ENCODE measurements around the gene GPR17.

GPR17 gene

GRCh38 chr2:127669056-127669455 is 23.1 kb downstream of the GPR17 start:
- no peak for TF ChIP-seq POU6F1 (CRISPR knock-in tag; IDR thresholded peaks at IDR 0.05; ENCODE audit: borderline replicate concordance, low read depth)
- no peak for TF ChIP-seq ISL1 (CRISPR knock-in tag; IDR thresholded peaks at IDR 0.05)
- TF ChIP-seq ZNF8 (CRISPR knock-in tag; IDR thresholded peaks at IDR 0.05), result no peak
- TF ChIP-seq PATZ1 (CRISPR knock-in tag; IDR thresholded peaks at IDR 0.05; ENCODE audit: borderline replicate concordance), result no peak
- no peak for TF ChIP-seq GLIS3 (CRISPR knock-in tag; IDR thresholded peaks at IDR 0.05)
- no peak for TF ChIP-seq TOX (CRISPR knock-in tag; IDR thresholded peaks at IDR 0.05; ENCODE audit: borderline replicate concordance)
- TF ChIP-seq, protein P1, sequence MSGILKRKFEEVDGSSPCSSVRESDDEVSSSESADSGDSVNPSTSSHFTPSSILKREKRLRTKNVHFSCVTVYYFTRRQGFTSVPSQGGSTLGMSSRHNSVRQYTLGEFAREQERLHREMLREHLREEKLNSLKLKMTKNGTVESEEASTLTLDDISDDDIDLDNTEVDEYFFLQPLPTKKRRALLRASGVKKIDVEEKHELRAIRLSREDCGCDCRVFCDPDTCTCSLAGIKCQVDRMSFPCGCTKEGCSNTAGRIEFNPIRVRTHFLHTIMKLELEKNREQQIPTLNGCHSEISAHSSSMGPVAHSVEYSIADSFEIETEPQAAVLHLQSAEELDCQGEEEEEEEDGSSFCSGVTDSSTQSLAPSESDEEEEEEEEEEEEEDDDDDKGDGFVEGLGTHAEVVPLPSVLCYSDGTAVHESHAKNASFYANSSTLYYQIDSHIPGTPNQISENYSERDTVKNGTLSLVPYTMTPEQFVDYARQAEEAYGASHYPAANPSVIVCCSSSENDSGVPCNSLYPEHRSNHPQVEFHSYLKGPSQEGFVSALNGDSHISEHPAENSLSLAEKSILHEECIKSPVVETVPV (CRISPR knock-in tag; IDR thresholded peaks at IDR 0.05), result no peak
- no peak for TF ChIP-seq ZNF70 (CRISPR knock-in tag; IDR thresholded peaks at IDR 0.05)
- no peak for TF ChIP-seq OSR1 (CRISPR knock-in tag; IDR thresholded peaks at IDR 0.05)
- no peak for TF ChIP-seq ZNF565 (CRISPR knock-in tag; conservative IDR thresholded peaks at IDR 0.05; ENCODE audit: low read depth)
- no peak for TF ChIP-seq SNAI2 (CRISPR knock-in tag; IDR thresholded peaks at IDR 0.05)
- TF ChIP-seq, protein P2, sequence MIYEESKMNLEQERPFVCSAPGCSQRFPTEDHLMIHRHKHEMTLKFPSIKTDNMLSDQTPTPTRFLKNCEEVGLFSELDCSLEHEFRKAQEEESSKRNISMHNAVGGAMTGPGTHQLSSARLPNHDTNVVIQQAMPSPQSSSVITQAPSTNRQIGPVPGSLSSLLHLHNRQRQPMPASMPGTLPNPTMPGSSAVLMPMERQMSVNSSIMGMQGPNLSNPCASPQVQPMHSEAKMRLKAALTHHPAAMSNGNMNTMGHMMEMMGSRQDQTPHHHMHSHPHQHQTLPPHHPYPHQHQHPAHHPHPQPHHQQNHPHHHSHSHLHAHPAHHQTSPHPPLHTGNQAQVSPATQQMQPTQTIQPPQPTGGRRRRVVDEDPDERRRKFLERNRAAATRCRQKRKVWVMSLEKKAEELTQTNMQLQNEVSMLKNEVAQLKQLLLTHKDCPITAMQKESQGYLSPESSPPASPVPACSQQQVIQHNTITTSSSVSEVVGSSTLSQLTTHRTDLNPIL (CRISPR knock-in tag; IDR thresholded peaks at IDR 0.05; ENCODE audit: low read depth), result no peak
- TF ChIP-seq TCF4 (CRISPR knock-in tag; IDR thresholded peaks at IDR 0.05; ENCODE audit: borderline replicate concordance), result no peak
- TF ChIP-seq ZFP30 (CRISPR knock-in tag; IDR thresholded peaks at IDR 0.05), result no peak
- TF ChIP-seq ZFP3 (CRISPR knock-in tag; IDR thresholded peaks at IDR 0.05), result no peak
- TF ChIP-seq BACH2 (CRISPR knock-in tag; IDR thresholded peaks at IDR 0.05; ENCODE audit: borderline replicate concordance), result no peak
- no peak for ATAC-seq

DNA sequence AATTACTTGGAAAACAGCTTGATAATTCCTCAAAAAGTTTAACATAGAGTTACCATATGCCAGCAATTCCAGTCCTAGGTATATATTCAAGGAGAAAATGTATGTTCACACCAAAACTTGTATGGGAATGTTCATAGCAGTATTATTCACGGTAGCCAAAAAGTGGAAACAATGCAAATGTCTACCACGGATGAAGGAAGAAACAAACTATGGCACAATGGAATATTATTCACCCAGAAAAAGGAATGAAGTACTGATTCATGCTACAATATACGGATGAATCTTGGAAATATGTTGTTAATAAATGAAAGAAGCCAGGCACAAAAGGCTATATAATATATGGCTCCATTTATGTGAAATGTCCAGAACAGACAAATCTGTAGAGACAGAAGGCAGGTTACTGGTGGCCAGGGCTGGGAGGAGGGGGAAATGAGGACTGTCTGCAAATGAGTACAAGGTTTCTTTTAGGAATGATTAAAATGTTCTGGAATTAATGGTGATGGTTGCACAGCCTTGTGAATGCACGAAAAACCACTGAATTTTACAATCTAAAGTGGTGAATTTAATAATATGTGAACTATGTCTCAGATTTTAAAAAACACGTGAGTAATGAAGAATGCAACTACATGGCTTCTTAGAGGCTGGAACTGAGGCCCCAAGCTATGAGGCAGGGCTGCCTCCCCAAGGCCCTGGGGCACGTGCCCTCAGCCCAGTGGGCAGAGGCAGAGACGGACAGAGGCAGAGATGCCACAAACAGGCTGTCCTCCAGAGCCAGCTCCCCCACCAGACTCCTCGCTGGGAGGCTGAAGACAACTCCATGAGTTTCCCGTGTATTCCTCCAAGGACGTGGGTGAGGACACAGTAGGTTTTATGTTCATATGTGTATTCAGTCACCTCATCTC is 24.4 kb downstream of the GPR17 start:
- ATAC-seq, result no peak
- TF ChIP-seq BACH2 (CRISPR knock-in tag; IDR thresholded peaks at IDR 0.05; ENCODE audit: borderline replicate concordance), result no peak
- TF ChIP-seq ZFP30 (CRISPR knock-in tag; IDR thresholded peaks at IDR 0.05), result no peak
- no peak for TF ChIP-seq TCF4 (CRISPR knock-in tag; IDR thresholded peaks at IDR 0.05; ENCODE audit: borderline replicate concordance)
- TF ChIP-seq ESRRG (CRISPR knock-in tag; IDR thresholded peaks at IDR 0.05), result no peak
- no peak for TF ChIP-seq RARB (CRISPR knock-in tag; IDR thresholded peaks at IDR 0.05)
- TF ChIP-seq SNAI2 (CRISPR knock-in tag; IDR thresholded peaks at IDR 0.05), result no peak
- no peak for TF ChIP-seq ZFP3 (CRISPR knock-in tag; IDR thresholded peaks at IDR 0.05)
- no peak for TF ChIP-seq ISL1 (CRISPR knock-in tag; IDR thresholded peaks at IDR 0.05)

DNA sequence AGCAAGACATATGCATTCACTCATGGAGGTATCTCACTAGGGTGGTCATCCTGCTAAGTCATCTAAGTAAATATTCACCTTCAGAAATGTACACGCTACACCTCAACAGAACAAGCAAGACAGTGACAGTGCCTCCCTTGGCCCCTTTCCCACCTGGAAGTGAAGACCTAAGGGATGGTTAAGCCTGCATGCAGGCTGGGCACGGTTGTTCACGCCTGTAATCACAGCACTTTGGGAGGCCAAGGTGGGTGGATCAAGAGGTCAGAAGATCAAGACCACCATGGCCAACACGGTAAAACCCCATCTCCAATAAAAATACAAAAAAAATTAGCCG is 25.0 kb downstream of the GPR17 start:
- TF ChIP-seq ZFP30 (CRISPR knock-in tag; IDR thresholded peaks at IDR 0.05) (no peak), CSDC2 (CRISPR knock-in tag; IDR thresholded peaks at IDR 0.05) (no peak), ESRRG (CRISPR knock-in tag; IDR thresholded peaks at IDR 0.05) (no peak), SNAI2 (CRISPR knock-in tag; IDR thresholded peaks at IDR 0.05) (no peak)
- no peak for ATAC-seq

DNA sequence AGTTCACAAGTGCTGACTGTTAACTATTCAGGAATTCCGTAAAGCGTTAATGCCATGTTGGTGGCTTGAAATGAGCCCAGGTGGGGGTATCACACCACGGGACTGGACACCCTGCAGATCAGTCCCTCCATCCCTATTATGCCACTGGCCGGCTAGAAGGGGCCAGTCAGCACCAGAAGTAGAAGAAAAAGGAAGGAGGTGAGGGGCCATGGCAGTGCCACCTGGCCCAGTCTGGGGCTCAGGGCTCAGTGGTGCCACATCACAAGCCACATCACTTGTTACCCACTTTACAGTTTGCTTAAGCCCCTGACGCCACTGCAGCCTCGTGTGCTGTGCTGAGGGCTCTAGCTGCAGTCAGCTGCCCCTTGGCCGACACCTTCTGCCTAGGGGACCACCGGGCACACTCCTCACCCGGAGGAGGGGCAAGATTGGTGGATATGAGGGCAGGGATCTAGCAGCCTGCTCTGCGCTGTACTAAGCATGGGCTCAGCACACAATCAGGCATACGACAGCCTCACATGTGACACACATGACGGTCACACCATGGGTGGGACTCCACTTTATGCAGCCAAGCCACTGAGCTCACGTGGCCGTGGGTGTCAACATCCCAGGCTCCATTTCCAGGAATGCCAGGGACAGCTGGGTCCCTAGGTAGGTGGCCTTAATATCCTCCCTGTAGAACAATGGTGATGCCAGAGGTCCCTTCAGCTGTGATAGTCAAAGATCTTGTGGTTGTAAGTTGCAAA is 25.8 kb downstream of the GPR17 start:
- ATAC-seq, result no peak
- TF ChIP-seq PPARA (CRISPR knock-in tag; IDR thresholded peaks at IDR 0.05; ENCODE audit: borderline replicate concordance), result no peak
- TF ChIP-seq TCF4 (CRISPR knock-in tag; IDR thresholded peaks at IDR 0.05; ENCODE audit: borderline replicate concordance), result no peak
- no peak for TF ChIP-seq ZFP3 (CRISPR knock-in tag; IDR thresholded peaks at IDR 0.05)
- TF ChIP-seq ZNF565 (CRISPR knock-in tag; conservative IDR thresholded peaks at IDR 0.05; ENCODE audit: low read depth), result no peak
- no peak for TF ChIP-seq BACH2 (CRISPR knock-in tag; IDR thresholded peaks at IDR 0.05; ENCODE audit: borderline replicate concordance)
- TF ChIP-seq TSHZ2 (CRISPR knock-in tag; IDR thresholded peaks at IDR 0.05), result no peak
- TF ChIP-seq POU6F1 (CRISPR knock-in tag; IDR thresholded peaks at IDR 0.05; ENCODE audit: borderline replicate concordance, low read depth), result no peak
- TF ChIP-seq, protein P2 (CRISPR knock-in tag; IDR thresholded peaks at IDR 0.05; ENCODE audit: low read depth), result no peak
- TF ChIP-seq CSDC2 (CRISPR knock-in tag; IDR thresholded peaks at IDR 0.05), result no peak

Measured in SK-N-SH treated with all-trans-retinoic acid at 6 μM for 48 hours (cell line).